Endothelial cell of umbilical vein (primary cell): ENCODE results near the gene SNED1. TPM values are rescaled to one million over a fixed set of nuclear protein-coding genes. Genes with fewer than 3 reads are reported as not detected.

Experiments
- BruUV-seq: library from RNA; stranded (reverse); fragments of 400-500 nt; replicated peaks from 2 replicates; lab custom pipeline; 2021; lab: Mats Ljungman, UMichigan
- CTCF ChIA-PET: fragments of 300-600, 350-600 bp; sonication (Branson Sonifier 250); formaldehyde crosslinking; loops from one replicate; lab custom pipeline; 2021; ENCODE audit warnings: antibody characterized with exemption, inconsistent platforms; lab: Charles Lee
- POLR2A ChIA-PET: fragments of 300-600, 350-600 bp; sonication (Branson Sonifier 250); formaldehyde crosslinking; loops from one replicate; lab custom pipeline; 2021; ENCODE audit warnings: antibody characterized with exemption, inconsistent platforms; lab: Charles Lee
- DNase-seq: peaks from one replicate; pipeline ENCODE4 v3.0.0-alpha.2; 2011; ENCODE audit warnings: low read depth, low spot score
- FAIRE-seq: peaks from 2 replicates; lab custom pipeline; 2011; peaks lifted over from hg19 to GRCh38; lab: Jason Lieb, UNC
- H2AFZ ChIP-seq: 2 replicates; pipeline ENCODE4 v1.6.0; 2012; ENCODE audit warnings: low read depth, low read length, control low read depth, inconsistent platforms
- H3K27ac ChIP-seq: 2 replicates; pipeline ENCODE4 v1.5.1; 2011; ENCODE audit warnings: low read depth, mild to moderate bottlenecking, control low read depth, low read length, moderate library complexity; ENCODE audit not compliant: insufficient read depth
- H3K27me3 ChIP-seq, 2 experiments: 2 replicates each; pipeline versions ENCODE4 v1.6.0 to v1.6.1; 2011; ENCODE audit warnings: low read length in 2 of 2, mixed read lengths in 1 of 2; ENCODE audit not compliant: control insufficient read depth in 2 of 2, insufficient read depth in 2 of 2
- H3K36me3 ChIP-seq, 2 experiments: 2 replicates in 1 of 2; 3 replicates in 1 of 2; pipeline ENCODE4 v1.5.1; 2011; ENCODE audit warnings: low read length in 2 of 2, mild to moderate bottlenecking in 1 of 2, moderate library complexity in 1 of 2; ENCODE audit not compliant: control insufficient read depth in 2 of 2, insufficient read depth in 2 of 2; ENCODE audit errors: extremely low read depth in 1 of 2
- H3K4me1 ChIP-seq: 3 replicates; pipeline ENCODE4 v1.5.1; 2011; ENCODE audit warnings: mild to moderate bottlenecking, low read length; ENCODE audit not compliant: control insufficient read depth, insufficient read depth; ENCODE audit errors: extremely low read depth
- H3K4me2 ChIP-seq: 2 replicates; pipeline ENCODE4 v1.6.1; 2011; ENCODE audit warnings: low read length, control low read depth, mixed read lengths; ENCODE audit not compliant: insufficient read depth
- H3K4me3 ChIP-seq, 3 experiments: fragments of 200-600 bp in 1 of 3; sonication (generic), shearing (Covaris generic) in 1 of 3; replicated peaks in 1 of 3; 2 replicates each; pipeline ENCODE4 v1.5.1; 2011 to 2016; ENCODE audit warnings: control low read depth in 3 of 3, low read length in 3 of 3, mild to moderate bottlenecking in 2 of 3, inconsistent platforms in 1 of 3, low read depth in 1 of 3, moderate library complexity in 1 of 3; ENCODE audit not compliant: insufficient read depth in 1 of 3
- H3K79me2 ChIP-seq: 2 replicates; pipeline ENCODE4 v1.6.0; 2012; ENCODE audit warnings: low read length, inconsistent platforms; ENCODE audit not compliant: control insufficient read depth, insufficient read depth
- H3K9ac ChIP-seq: replicated peaks from 2 replicates; pipeline ENCODE3; 2011; ENCODE audit warnings: low read length, control low read depth; ENCODE audit not compliant: insufficient read depth; ENCODE audit errors: extremely low read depth
- H3K9me1 ChIP-seq: replicated peaks from 3 replicates; pipeline ENCODE4 v1.6.0; 2011; ENCODE audit warnings: mild to moderate bottlenecking, low read length; ENCODE audit not compliant: control insufficient read depth, insufficient read depth; ENCODE audit errors: extremely low read depth
- H3K9me3 ChIP-seq: replicated peaks from 2 replicates; pipeline ENCODE4 v1.5.1; 2012; ENCODE audit warnings: low read length, inconsistent platforms; ENCODE audit not compliant: control insufficient read depth, insufficient read depth
- H4K20me1 ChIP-seq: replicated peaks from 2 replicates; pipeline ENCODE3; 2011; ENCODE audit warnings: mild to moderate bottlenecking, low read length; ENCODE audit not compliant: control insufficient read depth, insufficient read depth; ENCODE audit errors: extremely low read depth
- CTCF ChIP-seq, 2 donors: IDR thresholded peaks; 1 replicate in 1 of 2; 2 replicates in 1 of 2; pipeline ENCODE4 v1.5.1; 2011; ENCODE audit warnings: low read length in 2 of 2, mild to moderate bottlenecking in 2 of 2, moderate library complexity in 2 of 2, control low read depth in 1 of 2, inconsistent platforms in 1 of 2, low read depth in 1 of 2; ENCODE audit not compliant: insufficient read depth in 1 of 2; ENCODE audit errors: extremely low read depth in 1 of 2
- EZH2 ChIP-seq: IDR thresholded peaks from 2 replicates; pipeline ENCODE4 v1.6.1; 2012; ENCODE audit warnings: borderline replicate concordance, low read depth, mild to moderate bottlenecking, moderate library complexity, low read length, inconsistent platforms; ENCODE audit not compliant: severe bottlenecking
- FOS ChIP-seq: IDR thresholded peaks from 2 replicates; pipeline ENCODE4 v1.6.1; 2011; ENCODE audit warnings: mild to moderate bottlenecking, low read length, moderate library complexity, borderline replicate concordance; ENCODE audit not compliant: insufficient read depth
- GATA2 ChIP-seq: IDR thresholded peaks from 2 replicates; pipeline ENCODE4 v1.7.0; 2011; ENCODE audit warnings: low read depth, mild to moderate bottlenecking, moderate library complexity, mixed read lengths, low read length; ENCODE audit not compliant: insufficient read length, insufficient read depth
- JUN ChIP-seq: IDR thresholded peaks from 2 replicates; pipeline ENCODE4 v1.6.1; 2011; ENCODE audit warnings: borderline replicate concordance, low read depth; ENCODE audit not compliant: insufficient read length, insufficient read depth
- MAX ChIP-seq: IDR thresholded peaks from 2 replicates; pipeline ENCODE4 v1.6.1; 2011; ENCODE audit not compliant: insufficient read depth, insufficient read length
- MYC ChIP-seq: IDR thresholded peaks from one replicate; pipeline ENCODE4 v1.6.1; 2011; ENCODE audit warnings: mild to moderate bottlenecking, low read depth, low read length
- POLR2A ChIP-seq: IDR thresholded peaks from 2 replicates; pipeline ENCODE4 v1.6.1; 2012; ENCODE audit warnings: low read depth, mild to moderate bottlenecking, control low read depth, low read length
- POLR2AphosphoS5 ChIP-seq: IDR thresholded peaks from 2 replicates; pipeline ENCODE4 v1.6.1; 2012; ENCODE audit warnings: low read depth, mild to moderate bottlenecking, control low read depth, low read length, moderate library complexity; ENCODE audit not compliant: insufficient read depth
- dilution Hi-C: fragments of 300-500 bp; cut with MboI; formaldehyde crosslinking; loops from one replicate; pipeline ENCODE4 v1.15.0; 2019; ENCODE audit warnings: low sequenced_read_pairs; ENCODE audit not compliant: extremely low pct_ligation_motif_present
- intact Hi-C: fragments of 100-400 bp; cut with micrococcal nuclease; formaldehyde crosslinking; loops from one replicate; pipeline ENCODE4 v1.10.0; 2022
- polyA plus RNA-seq, 4 experiments: library from polyadenylated mRNA; depleted of rRNA in 3 of 4; stranded (reverse) in 3 of 4; unstranded in 1 of 4; fragments of >200 nt; gene quantifications; 2 replicates each; pipeline versions ENCODE4 v1.2.1 to v1.2.3, GENCODE V29; 2011 to 2012; ENCODE audit warnings: missing spikeins in 1 of 4
- total RNA-seq: library from RNA; stranded (reverse); gene quantifications from 2 replicates; pipeline ENCODE4 v1.2.3, GENCODE V29; 2021

SNED1 gene
- total and polyA plus RNA-seq, 2 donors (not counting 3 experiments of a cell fraction or from before 2014, with no cell fraction given) = 14.1 to 17.2 TPM

- no peak for FAIRE-seq
- Histone ChIP-seq H3K9me3 (no peaks in the 10 kb centered on the region), H4K20me1 (no peaks in the 10 kb centered on the region), H3K4me1 (peaks cover 3% of the 10 kb centered on the region), H3K27me3 (no peaks in the 10 kb centered on the region), H3K79me2 (no peaks in the 10 kb centered on the region), H3K9me1 (no peaks in the 10 kb centered on the region), H3K9ac (no peak overlapping the region), H2AFZ (no peak overlapping the region), H3K4me2 (no peak overlapping the region), H3K36me3 (peaks cover 0 to 2% of the 10 kb centered on the region in 2 experiments), H3K4me3 (no peak overlapping the region), H3K27ac (no peak overlapping the region)
- intact Hi-C loops (no loop called here), dilution Hi-C loops (no loop called here)
- no TSS peak for BruUV-seq
- TF ChIP-seq POLR2A (no peak), CTCF (IDR thresholded peaks at IDR 0.05; ENCODE audit: extremely low read depth in 1 of 2, insufficient read depth in 1 of 2, low read depth in 1 of 2, low read length in 2 of 2) (no peak), FOS (no peak), MYC (no peak), GATA2 (no peak), POLR2AphosphoS5 (no peak), JUN (no peak), EZH2 (no peak), MAX (no peak)
- CTCF ChIA-PET = interaction anchor here (1.1 kb wide), 1 partner anchor 50 kb away, joined by 4 read pairs; no protein-coding TSS in a partner anchor
- DNase-seq = no peak
- POLR2A ChIA-PET = no interaction called here
Measured at GRCh38 chr2:241033994-241034393, 35.6 kb downstream of the SNED1 start.
